HG03135 (cell line): ENCODE measurements around the gene KIF4A.
"Not testable (repeated sequence)": the region's sequence is repeated elsewhere in the genome, so short reads cannot be mapped to it uniquely, and the experiment has no call there.

ENCODE experiments used
- ATAC-seq: cut with Tn5 transposase; IDR thresholded peaks from one replicate; pipeline ENCODE4 v1.9.1; 2021; ENCODE audit warnings: mild to moderate bottlenecking, moderate library complexity; ENCODE audit not compliant: unreplicated experiment

KIF4A gene

DNA sequence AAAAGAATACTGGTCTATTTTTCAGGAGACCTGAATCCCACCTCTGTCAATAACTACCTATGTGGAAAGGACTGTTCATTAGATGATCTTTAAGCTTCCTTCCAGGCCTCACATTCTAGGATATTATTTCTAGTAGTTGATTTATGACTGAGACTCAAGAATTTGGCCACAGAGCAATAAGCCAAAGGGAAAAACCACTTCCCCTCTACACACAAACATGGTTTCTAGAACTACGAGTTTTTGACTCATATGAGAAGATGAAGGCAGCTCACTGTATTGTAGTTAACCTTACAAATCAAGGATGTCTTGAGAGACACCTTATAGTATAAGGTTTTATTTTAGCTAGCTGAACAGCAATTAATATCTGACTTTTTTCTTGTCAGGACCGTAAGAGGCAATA is 96.3 kb downstream of the KIF4A start:
- no peak for ATAC-seq

DNA sequence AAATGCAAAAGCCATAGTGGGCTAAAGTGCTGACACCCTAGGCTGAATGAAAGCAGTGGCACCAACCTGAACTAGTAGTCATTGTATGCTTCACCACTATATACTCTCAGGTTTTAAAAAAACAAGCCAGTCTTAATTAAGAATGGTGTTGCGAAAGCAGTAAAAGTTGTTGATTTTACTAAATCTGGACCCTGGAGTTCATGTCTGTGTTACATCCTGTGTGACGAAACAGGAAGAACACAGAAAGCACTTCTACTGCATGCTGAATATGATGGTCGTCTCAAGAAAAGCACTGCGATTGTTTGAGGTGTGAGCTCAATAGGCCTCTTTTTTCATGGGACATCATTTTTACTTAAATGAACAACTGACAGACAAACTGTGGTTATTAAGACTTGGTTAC is 109.0 kb downstream of the KIF4A start:
- ATAC-seq = no peak

DNA sequence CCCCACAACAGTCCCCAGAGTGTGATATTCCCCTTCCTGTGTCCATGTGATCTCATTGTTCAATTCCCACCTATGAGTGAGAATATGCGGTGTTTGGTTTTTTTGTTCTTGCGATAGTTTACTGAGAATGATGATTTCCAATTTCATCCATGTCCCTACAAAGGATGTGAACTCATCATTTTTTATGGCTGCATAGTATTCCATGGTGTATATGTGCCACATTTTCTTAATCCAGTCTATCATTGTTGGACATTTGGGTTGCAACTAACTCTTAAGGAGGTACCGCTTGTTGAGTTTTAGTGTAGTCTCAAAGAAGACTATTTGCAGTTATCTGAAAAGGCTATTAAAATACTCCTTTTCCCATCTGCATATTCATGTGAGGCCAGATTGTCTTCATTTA is 110.3 kb downstream of the KIF4A start:
- ATAC-seq = not testable (repeated sequence)

DNA sequence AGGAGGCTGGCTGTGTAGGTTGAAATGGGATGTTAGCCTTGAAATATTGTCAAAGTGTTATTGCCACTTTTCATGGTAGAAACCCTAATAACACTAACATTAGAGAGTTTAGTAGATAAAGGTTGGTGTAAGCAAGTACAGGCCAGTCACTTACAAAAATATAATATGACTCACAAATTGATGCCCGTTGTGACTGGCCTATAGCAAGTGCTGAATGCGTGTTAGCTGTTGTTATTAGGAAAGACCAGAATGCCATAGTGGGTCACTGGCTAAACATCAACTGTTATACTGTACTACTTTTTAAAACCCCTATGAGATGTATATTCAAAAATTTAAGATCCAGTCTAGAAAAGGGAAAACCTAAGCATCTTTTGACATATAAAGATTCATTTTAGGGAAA is 112.8 kb downstream of the KIF4A start:
- ATAC-seq = no peak

DNA sequence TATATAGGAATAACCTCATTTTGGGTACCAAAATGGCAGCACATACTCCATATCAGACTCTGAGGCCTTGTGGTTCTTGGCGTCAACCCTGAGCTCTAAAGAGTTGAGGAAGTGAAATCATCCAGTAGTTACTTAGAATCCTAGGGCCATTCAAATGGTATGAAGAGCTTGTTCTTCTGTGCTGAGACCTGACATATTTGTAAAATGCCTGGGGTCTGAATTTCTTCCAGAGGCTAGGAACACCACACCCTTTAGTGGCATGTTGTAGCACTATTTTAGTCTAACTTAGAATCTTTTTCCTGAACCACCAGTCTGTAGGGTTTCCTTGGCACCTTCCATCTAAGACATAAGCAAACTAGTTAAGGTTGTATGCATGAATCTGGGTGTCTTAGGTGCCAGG is 115.1 kb downstream of the KIF4A start:
- no peak for ATAC-seq

DNA sequence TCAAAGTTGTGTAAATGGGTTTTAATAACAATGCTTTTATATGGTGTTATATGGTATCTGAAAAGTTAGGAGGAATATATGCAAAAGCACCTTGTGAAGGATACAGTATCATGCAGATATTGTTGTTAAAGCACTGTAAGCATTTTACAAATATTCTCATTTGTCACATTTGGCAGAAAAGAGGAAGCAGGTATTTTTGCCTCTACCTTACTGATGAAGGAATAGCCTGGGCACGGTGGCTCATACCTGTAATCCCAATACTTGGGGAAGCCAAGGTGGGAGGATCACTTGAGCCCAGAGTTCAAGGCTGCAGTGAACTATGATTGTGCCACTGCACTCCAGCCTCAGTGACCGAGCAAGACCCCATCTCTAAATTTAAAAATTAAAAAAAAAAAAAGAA is 121.0 kb downstream of the KIF4A start:
- no peak for ATAC-seq

DNA sequence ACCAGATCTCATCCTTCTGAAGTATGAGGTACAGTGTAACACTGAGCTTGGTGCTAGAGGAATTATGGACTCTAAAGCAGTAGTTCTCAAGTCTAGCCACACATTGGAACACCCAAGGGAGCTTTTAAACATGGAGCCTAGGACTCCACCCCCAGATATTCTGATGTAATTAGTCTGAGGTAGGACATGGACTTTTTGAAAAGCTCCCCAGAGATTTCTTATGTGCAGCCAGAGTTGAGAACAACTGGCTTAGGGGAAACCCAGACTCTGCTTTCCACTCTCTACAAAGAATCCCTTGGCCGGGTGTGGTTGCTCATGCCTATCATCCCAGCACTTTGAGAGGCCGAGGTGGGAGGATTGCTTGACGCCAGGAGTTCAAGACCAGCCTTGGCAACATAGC is 121.6 kb downstream of the KIF4A start:
- no peak for ATAC-seq

DNA sequence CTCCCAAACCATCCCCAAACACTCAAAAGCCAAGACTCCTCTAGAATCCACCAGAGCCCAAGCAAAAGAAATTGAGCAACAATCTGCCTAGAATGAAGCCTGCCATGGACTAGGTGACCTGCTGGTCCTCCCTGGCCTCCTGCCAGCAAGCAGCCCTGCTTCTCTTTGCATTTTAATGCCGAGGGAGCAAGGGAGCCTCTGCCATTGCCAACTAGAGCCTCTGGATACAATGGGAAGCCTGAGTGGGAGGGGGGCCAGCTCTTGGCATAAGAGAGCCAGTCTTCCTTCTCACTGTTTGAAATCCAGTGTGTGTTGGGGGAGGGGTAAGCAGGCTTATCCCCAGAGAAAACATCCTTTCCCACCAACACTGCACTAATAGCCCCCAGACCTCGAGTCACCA is 131.7 kb downstream of the KIF4A start:
- ATAC-seq = no peak

DNA sequence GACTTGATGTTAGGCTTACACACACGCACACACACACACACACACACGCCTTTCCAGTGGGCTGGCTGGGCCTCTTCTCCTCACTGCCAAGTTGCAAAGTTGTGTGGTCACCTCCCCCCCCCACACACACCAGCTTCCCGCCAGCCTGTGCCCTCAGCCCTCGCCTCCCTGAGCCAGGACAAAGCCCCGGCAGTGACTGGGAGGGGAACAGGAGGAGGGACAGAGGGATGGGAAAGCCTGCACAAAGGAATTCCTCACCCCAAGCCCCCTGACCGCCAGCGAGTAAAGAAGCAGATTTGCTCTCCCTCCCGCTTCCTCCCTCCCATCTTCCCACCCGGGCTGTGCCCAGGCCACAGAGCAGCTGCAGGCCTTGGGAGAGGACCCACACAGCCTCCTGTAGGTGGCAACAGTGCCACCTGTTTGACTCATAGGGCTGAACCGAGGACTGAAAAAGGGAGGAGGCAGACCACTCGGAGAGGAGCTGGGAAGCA is 133.0 kb downstream of the KIF4A start, which contains the start of gene GDPD2:
Gene GDPD2 (plus strand): TSS at position 464 of the 491 bp plus-strand sequence. CDS start 1,671 bp downstream, outside the sequence.
- no peak for ATAC-seq

DNA sequence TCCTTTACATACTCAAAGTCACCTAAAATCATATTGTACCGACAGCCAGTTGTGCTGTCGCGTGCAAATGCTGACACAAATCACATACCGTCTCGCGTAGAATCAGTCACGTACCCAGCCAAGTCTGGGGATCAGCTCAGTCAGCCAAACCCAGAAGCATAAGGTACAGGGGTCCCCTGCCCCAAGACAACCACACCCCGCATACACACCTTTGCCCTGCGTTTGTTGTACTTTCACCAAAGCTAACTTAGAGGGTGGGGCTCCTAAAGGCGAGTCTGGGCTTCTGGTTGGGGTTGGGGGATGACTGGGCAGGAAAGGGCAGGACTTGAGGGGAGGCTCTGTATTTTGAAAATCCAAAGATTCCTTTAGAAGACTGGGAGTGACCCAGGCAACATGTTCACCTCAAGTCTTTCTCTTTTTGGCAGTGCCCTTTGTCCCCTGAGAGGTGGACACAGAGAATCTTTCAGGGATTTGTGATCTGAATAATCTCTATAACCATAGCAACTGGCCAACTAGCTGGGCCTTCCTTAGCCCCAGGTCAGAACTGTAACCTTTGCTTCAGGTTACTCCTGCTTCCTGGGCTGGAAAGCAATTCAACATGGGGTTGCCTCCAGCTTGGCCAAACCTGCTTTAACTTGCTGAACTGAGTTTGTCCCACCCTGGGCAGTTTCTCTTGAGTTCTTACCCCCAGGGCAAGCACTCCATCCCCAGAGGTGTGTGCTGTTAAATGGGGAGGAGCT is 134.2 kb downstream of the KIF4A start:
- no peak for ATAC-seq

DNA sequence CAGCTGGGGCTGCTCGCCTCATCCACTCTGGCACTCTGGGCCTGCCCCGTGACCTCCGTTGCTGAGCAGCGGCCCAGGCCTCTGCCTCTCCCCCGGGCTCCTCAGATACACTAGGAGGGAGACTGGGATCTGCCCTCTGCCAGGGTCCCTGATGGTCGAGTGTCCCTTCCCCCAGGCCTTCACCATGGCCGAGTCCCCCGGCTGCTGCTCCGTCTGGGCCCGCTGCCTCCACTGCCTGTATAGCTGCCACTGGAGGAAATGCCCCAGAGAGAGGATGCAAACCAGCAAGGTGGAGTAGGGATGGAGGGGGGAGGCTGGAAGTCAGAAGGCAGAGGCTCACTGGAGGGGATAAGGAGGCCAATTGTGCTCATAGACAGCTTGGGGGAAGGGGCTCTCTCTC is 134.9 kb downstream of the KIF4A start:
- ATAC-seq = no peak

DNA sequence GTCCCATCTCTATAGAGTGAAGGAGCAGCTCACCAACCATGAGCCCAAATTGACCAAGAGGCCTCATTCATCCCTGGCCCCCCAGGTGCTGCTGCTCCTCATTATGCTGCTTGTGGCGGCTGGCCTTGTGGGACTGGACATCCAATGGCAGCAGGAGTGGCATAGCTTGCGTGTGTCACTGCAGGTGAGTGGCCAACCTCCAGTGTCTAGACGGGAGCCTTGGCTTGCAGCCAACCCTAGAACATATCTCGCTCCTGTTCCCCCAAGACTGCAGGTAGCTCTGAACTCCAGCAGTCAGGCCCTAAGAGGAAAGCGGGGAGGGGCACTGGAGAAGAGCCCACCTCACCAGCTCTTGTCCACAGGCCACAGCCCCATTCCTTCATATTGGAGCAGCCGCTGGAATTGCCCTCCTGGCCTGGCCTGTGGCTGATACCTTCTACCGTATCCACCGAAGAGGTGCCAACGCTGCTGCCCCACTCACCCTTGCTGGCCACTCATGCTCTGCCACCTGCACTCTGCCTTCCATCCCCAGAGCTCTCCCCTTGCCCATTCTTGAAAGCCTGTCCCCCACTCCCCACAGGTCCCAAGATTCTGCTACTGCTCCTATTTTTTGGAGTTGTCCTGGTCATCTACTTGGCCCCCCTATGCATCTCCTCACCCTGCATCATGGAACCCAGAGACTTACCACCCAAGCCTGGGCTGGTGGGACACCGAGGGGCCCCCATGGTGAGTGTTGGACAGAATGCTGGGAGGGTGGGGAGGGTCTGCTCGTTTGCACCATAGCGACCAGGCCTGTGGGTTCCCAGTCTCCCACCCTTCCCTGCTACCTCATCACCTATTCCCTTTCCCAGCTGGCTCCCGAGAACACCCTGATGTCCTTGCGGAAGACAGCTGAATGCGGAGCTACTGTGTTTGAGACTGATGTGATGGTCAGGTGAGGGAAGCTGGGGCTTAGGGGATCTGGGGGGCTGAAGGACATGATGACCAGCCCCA is 136.7 kb downstream of the KIF4A start:
- ATAC-seq = no peak

DNA sequence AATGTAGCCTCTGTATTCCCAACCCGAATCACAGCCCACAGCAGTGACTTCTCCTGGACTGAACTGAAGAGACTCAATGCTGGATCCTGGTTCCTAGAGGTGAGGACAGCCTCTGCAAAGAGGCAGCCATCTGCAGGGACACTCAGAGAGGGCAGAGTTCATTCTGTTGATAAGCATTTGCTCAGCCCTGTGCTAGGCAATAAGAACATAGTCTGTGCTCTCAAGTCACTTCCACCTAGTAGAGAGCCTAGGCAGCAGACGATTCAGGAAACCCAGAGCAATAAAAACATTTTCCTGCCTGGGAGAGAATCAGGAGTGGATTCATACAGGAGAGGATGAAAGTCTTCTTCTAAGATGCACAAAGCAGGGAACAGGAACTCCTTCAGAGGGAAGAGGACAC is 137.5 kb downstream of the KIF4A start:
- ATAC-seq = no peak

DNA sequence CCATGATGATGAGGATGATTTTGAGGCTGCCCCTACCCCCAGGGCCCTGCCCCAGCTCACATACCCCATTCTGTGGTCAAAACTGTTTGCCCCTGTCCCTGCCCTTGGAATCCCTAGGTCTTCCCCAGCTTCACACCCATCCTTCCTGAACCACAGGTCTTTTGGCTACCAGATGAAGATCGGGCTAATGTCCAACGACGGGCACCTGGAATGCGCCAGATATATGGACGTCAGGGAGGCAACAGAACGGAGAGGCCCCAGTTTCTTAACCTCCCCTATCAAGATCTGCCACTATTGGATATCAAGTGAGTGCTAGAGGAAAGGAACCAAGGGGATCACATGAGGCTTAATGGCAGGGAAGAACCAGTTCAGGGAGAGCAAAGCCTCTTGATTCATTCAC is 139.9 kb downstream of the KIF4A start:
- ATAC-seq = no peak

DNA sequence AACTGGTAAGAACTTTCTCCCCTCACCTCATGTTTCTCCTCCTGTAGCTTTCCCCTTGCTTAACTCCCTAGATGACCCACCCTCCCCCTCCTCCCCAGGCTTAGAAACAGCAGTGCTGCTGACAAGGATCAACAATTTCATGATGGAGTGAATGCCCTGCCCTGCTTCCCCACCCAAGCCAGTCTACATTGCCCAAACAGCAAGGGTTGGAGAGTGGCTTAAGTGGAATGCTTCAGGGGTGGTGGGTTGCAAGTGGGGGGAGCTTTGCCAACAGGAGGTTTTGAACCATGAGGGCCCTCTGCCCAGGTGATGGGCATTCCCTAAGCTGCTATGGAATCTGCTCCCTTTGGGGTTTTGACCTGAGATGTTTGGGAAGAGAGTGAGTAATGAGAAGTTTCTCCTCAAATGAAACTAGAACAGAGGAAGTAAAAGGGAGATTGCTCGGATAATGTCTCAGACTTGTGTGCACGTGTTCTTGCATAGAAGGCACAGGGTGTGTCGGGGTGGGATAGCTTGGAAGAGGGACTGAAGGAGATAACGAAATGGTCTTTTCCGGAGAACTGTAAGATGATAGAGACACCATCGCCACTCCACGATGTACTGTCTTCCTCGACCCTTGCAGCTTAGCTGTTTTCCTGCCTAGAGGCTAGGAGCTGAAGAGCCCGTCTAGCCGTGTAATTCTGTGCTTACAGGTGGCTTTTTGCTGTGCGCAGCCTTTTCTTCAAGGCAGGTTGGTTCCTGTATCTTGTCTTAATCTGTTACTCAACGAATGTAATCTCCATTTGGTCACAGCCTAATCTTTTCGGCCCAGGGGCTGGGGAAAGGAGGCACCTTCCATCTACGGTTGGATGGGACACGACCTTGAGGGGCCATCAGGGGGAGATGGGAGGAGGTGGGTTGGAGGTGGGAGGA is 143.3 kb downstream of the KIF4A start:
- no peak for ATAC-seq

DNA sequence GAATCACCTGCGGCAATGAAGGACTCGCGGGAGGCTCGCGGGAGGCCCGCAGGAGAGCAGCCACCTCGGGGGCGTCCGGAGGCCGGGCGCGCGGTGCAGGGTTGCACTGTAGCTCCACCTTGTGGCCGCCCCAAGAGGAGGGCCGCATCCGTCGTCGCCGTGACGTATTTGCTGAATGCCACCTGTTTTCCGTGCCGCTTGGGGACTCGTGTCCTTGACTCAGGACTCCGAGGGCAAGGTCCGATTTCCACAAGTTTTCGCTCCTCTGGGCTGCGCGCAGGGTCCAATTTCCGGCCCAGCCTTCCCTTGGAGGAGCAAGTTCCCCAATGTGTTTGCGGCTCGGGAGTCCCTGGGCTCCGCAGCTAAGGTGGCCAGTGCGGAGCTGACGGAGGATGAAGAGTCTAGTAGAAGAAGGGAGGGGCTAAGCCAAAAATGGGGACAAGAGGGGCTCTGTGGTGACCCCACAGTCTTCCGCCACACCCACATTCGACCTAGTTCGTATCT is 144.0 kb downstream of the KIF4A start:
- peak; percentile 63 for ATAC-seq

DNA sequence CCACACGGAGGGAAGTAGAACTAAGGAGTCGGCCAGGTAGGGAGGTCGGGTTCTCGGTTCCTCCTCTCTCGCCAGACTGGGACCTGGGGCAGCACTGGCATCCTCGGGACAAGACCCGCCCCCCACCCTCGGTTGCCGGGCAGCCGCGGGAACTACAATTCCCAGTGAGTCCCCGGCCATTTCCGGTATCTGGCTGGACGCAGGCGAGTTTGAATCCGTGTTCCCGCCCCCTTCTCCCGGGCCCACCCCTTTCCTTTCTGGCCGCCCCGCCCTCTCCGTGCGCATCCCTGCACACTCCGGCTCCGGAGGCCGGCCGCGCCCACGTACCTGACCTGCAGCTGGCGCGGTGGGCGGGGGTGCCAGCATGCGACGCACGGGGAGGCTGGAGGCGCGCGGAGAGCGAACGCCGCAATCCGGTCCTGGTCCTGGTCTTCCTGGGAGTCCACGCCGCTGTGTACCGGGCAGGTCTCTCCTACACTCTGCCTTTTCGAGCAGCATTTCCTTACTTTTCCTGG is 144.5 kb downstream of the KIF4A start:
- ATAC-seq = peak; percentile 54

DNA sequence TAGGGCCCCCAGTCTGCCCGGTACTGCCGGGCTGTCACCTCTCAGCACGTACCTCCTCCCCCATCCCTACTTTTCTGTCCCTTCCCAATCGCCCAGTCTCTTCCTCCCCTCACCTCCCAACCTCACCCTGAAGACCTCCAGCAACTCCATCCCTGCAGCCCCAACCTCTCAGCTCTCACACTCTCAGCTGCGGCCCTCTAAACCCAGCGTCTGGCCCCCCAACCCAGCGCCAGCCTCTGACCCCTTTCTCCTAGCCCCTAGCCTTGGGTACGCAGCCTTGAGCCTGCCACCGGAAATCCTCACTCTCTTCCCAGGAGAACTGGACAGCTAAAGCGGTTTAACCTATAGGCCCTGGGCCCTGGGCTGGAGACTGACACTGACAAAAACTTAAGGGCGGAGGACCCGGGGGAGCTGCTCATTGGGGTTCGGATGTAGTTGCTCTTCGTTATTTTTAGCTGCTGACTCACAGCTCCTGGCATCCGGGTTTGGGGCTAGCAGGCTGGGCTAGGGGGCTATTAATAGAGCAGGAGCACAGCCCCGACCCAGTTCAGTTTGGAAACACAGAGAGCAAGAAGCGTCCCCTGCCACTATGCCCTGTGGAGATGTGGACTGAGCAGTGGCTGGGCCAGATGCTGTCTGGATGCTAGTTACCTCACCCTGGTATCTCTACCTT is 145.1 kb downstream of the KIF4A start:
- ATAC-seq = no peak

DNA sequence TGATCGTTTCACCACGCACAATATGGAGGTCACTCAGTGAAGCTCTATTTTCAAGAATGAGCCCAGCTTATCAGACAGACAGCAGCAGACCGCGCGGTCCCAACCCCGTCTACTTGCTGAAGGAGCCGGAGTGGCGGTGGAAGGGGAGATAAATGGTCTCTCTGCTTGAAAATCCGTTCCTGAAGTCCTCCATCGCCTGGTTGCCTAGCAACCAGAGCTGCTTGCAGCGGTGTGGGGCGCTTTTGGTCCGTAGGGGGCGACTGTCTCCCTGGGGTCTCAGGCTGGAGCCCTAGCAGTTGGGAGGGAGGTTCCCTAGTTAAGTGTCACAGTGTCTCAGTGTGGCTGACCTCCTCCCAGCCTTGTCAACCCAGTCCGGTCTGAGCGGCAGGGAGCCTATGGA is 146.4 kb downstream of the KIF4A start:
- no peak for ATAC-seq

DNA sequence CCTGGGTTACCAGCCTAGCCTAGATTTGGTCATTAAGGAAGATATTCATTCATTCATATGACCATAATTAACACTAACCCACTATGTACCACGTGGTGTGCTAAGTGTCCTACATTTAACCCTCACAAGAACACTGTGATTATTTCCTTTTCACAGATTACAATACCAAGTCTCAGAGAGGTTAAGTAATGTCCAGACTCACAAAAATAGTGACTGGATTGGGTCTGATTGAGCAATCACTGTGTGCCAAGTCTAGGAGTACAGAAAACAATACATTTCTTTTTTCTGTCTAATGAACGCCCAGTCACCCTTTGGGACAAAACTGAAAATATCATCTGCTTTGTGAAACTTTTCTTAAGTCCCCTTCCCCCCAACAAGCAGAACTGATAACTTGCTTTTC is 147.1 kb downstream of the KIF4A start:
- ATAC-seq = no peak
